Mesenchymal stem cell (in vitro differentiated cells and primary cell): Measurements from ENCODE around the gene MEAK7.

Source experiments
- DNase-seq: peaks from one replicate; pipeline ENCODE4 v3.0.0-alpha.2; 2013
- H2AFZ ChIP-seq: one replicate; pipeline ENCODE4 v1.6.1; 2013; ENCODE audit warnings: low read depth, mild to moderate bottlenecking, control low read depth, inconsistent platforms, low read length, moderate library complexity
- H2AK5ac ChIP-seq: 2 replicates; pipeline ENCODE4 v1.6.1; 2013; ENCODE audit warnings: low read length, moderate library complexity, mild to moderate bottlenecking, inconsistent platforms; ENCODE audit not compliant: severe bottlenecking
- H2BK120ac ChIP-seq: one replicate; pipeline ENCODE4 v1.6.1; 2013; ENCODE audit warnings: low read depth, mild to moderate bottlenecking, inconsistent platforms, low read length, moderate library complexity
- H2BK12ac ChIP-seq, 2 experiments: one replicate each; pipeline ENCODE4 v1.6.1; 2013; ENCODE audit warnings: inconsistent platforms in 2 of 2, low read length in 2 of 2, mild to moderate bottlenecking in 2 of 2, moderate library complexity in 2 of 2, control low read depth in 1 of 2
- H2BK15ac ChIP-seq: one replicate; pipeline ENCODE4 v1.6.1; 2013; ENCODE audit warnings: mild to moderate bottlenecking, low read depth, inconsistent platforms; ENCODE audit not compliant: poor library complexity, severe bottlenecking
- H2BK5ac ChIP-seq: 2 replicates; pipeline ENCODE4 v1.6.1; 2013; ENCODE audit warnings: low read depth, mild to moderate bottlenecking, low read length, control low read depth, inconsistent platforms; ENCODE audit not compliant: poor library complexity, severe bottlenecking
- H3K14ac ChIP-seq, 2 experiments: one replicate each; pipeline ENCODE4 v1.6.1; 2013; ENCODE audit warnings: inconsistent platforms in 2 of 2, low read length in 2 of 2, control low read depth in 1 of 2, mild to moderate bottlenecking in 1 of 2, moderate library complexity in 1 of 2
- H3K18ac ChIP-seq, 2 experiments: one replicate each; pipeline ENCODE4 v1.6.1; 2013; ENCODE audit warnings: inconsistent platforms in 2 of 2, low read length in 2 of 2, control low read depth in 1 of 2, low read depth in 1 of 2, mild to moderate bottlenecking in 1 of 2
- H3K23ac ChIP-seq, 2 experiments: one replicate each; pipeline ENCODE4 v1.6.1; 2013; ENCODE audit warnings: inconsistent platforms in 2 of 2, low read length in 2 of 2, mild to moderate bottlenecking in 2 of 2, moderate library complexity in 2 of 2, control low read depth in 1 of 2
- H3K27ac ChIP-seq: 2 replicates; pipeline ENCODE4 v1.5.1; 2013; ENCODE audit warnings: mild to moderate bottlenecking, moderate library complexity, low read length, control low read depth, inconsistent platforms; ENCODE audit not compliant: poor library complexity, severe bottlenecking
- H3K27me3 ChIP-seq, 2 experiments: 2 replicates each; pipeline versions ENCODE4 v1.6.1 to v1.7.0; 2013; ENCODE audit warnings: low read length in 2 of 2, mild to moderate bottlenecking in 2 of 2, moderate library complexity in 2 of 2, control low read depth in 1 of 2, inconsistent platforms in 1 of 2; ENCODE audit not compliant: control insufficient read depth in 1 of 2, insufficient read depth in 1 of 2
- H3K36me3 ChIP-seq, 2 experiments: 2 replicates each; pipeline versions ENCODE4 v1.6.1 to v1.7.0; 2013; ENCODE audit warnings: low read length in 2 of 2, control low read depth in 1 of 2, inconsistent platforms in 1 of 2, low read depth in 1 of 2, mild to moderate bottlenecking in 1 of 2; ENCODE audit not compliant: insufficient read depth in 2 of 2, control insufficient read depth in 1 of 2
- H3K4ac ChIP-seq, 2 experiments: one replicate each; pipeline ENCODE4 v1.6.1; 2013; ENCODE audit warnings: inconsistent platforms in 2 of 2, low read length in 2 of 2, mild to moderate bottlenecking in 2 of 2, moderate library complexity in 2 of 2, control low read depth in 1 of 2, low read depth in 1 of 2
- H3K4me1 ChIP-seq: 2 replicates; pipeline ENCODE4 v1.6.1; 2013; ENCODE audit warnings: low read depth, low read length, control low read depth; ENCODE audit not compliant: control insufficient read depth, insufficient read depth
- H3K4me2 ChIP-seq: 2 replicates; pipeline ENCODE4 v1.6.1; 2013; ENCODE audit warnings: low read length, mild to moderate bottlenecking, inconsistent platforms; ENCODE audit not compliant: poor library complexity, severe bottlenecking
- H3K4me3 ChIP-seq, 2 experiments: 2 replicates each; pipeline versions ENCODE4 v1.5.1 to v1.7.0; 2013; ENCODE audit warnings: low read length in 2 of 2, mild to moderate bottlenecking in 2 of 2, control low read depth in 1 of 2, low read depth in 1 of 2; ENCODE audit not compliant: insufficient read depth in 1 of 2
- H3K79me1 ChIP-seq: replicated peaks from 2 replicates; pipeline ENCODE4 v1.6.1; 2013; ENCODE audit warnings: mild to moderate bottlenecking, control low read depth, low read length, inconsistent platforms; ENCODE audit not compliant: poor library complexity, severe bottlenecking
- H3K9ac ChIP-seq: 2 replicates; pipeline ENCODE4 v1.7.0; 2013; ENCODE audit warnings: mild to moderate bottlenecking, low read length, moderate library complexity
- H3K9me3 ChIP-seq: 2 replicates; pipeline ENCODE4 v1.7.0; 2013; ENCODE audit warnings: mild to moderate bottlenecking, low read length; ENCODE audit not compliant: control insufficient read depth
- H4K8ac ChIP-seq: one replicate; pipeline ENCODE4 v1.6.1; 2013; ENCODE audit warnings: inconsistent platforms, mild to moderate bottlenecking, low read length, moderate library complexity
- H4K91ac ChIP-seq: one replicate; pipeline ENCODE4 v1.6.1; 2013; ENCODE audit warnings: mild to moderate bottlenecking, low read length, inconsistent platforms
- WGBS: methylation state at CpG from one replicate; pipeline ENCODE4 v1.1.7; 2013; ENCODE audit warnings: mixed read lengths; 5-methylcytosine and 5-hydroxymethylcytosine counted together

Gene MEAK7

GRCh38 chr16:84524346-84524920 is 20.0 kb upstream of the MEAK7 start:
- Histone ChIP-seq H4K91ac (no peak overlapping the region), H2BK12ac (peak overlapping the region in 1 of 2 experiments; percentile 81), H3K4me2 (no peak overlapping the region), H3K4ac (no peak overlapping the region), H2BK5ac (no peak overlapping the region), H3K23ac (no peak overlapping the region), H3K18ac (peak overlapping the region in 1 of 2 experiments; percentile 38), H2AK5ac (no peak overlapping the region), H2BK120ac (no peak overlapping the region), H3K79me1 (no peaks in the 10 kb centered on the region), H3K9ac (no peak overlapping the region), H3K4me1 (peaks cover 12% of the 10 kb centered on the region), H2AFZ (no peak overlapping the region), H3K9me3 (peaks cover under 1% of the 10 kb centered on the region), H3K4me3 (no peak overlapping the region), H3K14ac (no peak overlapping the region), H2BK15ac (no peak overlapping the region), H4K8ac (no peak overlapping the region), H3K27me3 (no peaks in the 10 kb centered on the region), H3K36me3 (no peaks in the 10 kb centered on the region), H3K27ac (no peak overlapping the region)
- WGBS, result 90% methylated on average over 14 of the region's 14 CpGs
- no peak for DNase-seq

- no peak overlapping the region for H3K23ac ChIP-seq
- no peak overlapping the region for H3K4ac ChIP-seq
- H3K36me3 ChIP-seq, result no peaks in the 10 kb centered on the region
- H2BK5ac ChIP-seq, result no peak overlapping the region
- H3K27me3 ChIP-seq, result no peaks in the 10 kb centered on the region
- H2BK15ac ChIP-seq, result no peak overlapping the region
- H3K27ac ChIP-seq, result no peak overlapping the region
- DNase-seq, result no peak
- H2BK12ac ChIP-seq, result no peak overlapping the region
- no peak overlapping the region for H3K18ac ChIP-seq
- no peak overlapping the region for H2AK5ac ChIP-seq
- H4K8ac ChIP-seq, result no peak overlapping the region
- H3K79me1 ChIP-seq, result no peaks in the 10 kb centered on the region
- H3K4me1 ChIP-seq, result peaks cover 15% of the 10 kb centered on the region
- H4K91ac ChIP-seq, result no peak overlapping the region
- peak overlapping the region in 1 of 2 experiments; percentile 62 for H3K14ac ChIP-seq
- no peak overlapping the region for H2BK120ac ChIP-seq
- no peak overlapping the region for H3K9ac ChIP-seq
- WGBS, result 91% methylated on average over 4 of the region's 4 CpGs
- no peaks in the 10 kb centered on the region for H3K9me3 ChIP-seq
- no peak overlapping the region for H3K4me3 ChIP-seq
- no peak overlapping the region for H2AFZ ChIP-seq
- H3K4me2 ChIP-seq, result no peak overlapping the region
Measured at GRCh38 chr16:84521497-84521770, 17.0 kb upstream of the MEAK7 start.

GRCh38 chr16:84520725-84521496 is 16.5 kb upstream of the MEAK7 start:
- no peak for DNase-seq
- H2BK120ac ChIP-seq, result no peak overlapping the region
- H3K79me1 ChIP-seq, result no peaks in the 10 kb centered on the region
- peak overlapping the region in 1 of 2 experiments; percentile 62 for H3K14ac ChIP-seq
- no peak overlapping the region for H2BK12ac ChIP-seq
- peaks cover 15% of the 10 kb centered on the region for H3K4me1 ChIP-seq
- no peak overlapping the region for H3K23ac ChIP-seq
- no peak overlapping the region for H2BK15ac ChIP-seq
- no peak overlapping the region for H2AK5ac ChIP-seq
- no peak overlapping the region for H3K4me2 ChIP-seq
- no peak overlapping the region for H3K27ac ChIP-seq
- no peak overlapping the region for H4K8ac ChIP-seq
- H3K36me3 ChIP-seq, result no peaks in the 10 kb centered on the region
- H3K9ac ChIP-seq, result no peak overlapping the region
- H4K91ac ChIP-seq, result no peak overlapping the region
- H2AFZ ChIP-seq, result peak overlapping the region; percentile 8
- no peaks in the 10 kb centered on the region for H3K27me3 ChIP-seq
- H3K18ac ChIP-seq, result no peak overlapping the region
- 86% methylated on average over 15 of the region's 17 CpGs for WGBS
- no peaks in the 10 kb centered on the region for H3K9me3 ChIP-seq
- H3K4me3 ChIP-seq, result no peak overlapping the region
- H2BK5ac ChIP-seq, result no peak overlapping the region
- no peak overlapping the region for H3K4ac ChIP-seq

DNA sequence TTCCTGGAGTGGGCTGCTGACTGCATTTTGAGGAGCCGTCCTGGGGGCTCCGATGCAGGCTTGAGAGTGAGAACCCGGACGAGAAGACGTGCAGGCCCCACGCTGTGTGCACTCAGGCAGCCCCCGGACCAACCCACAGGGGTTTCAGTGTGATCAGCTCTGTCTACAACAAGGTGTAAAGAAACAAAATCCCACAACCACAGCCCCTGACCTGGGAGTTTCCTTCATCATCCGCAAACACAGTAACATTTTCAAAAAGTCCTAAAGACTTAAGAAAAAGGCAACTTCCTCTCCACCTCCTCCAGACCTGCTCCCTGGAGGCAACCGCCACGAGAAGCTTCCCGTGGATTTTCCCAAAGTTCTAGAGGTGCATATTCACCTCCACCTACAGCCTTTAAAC is 15.4 kb upstream of the MEAK7 start:
- Histone ChIP-seq H3K18ac (no peak overlapping the region), H2BK120ac (no peak overlapping the region), H3K27ac (no peak overlapping the region), H3K79me1 (no peaks in the 10 kb centered on the region), H2AK5ac (no peak overlapping the region), H3K4ac (no peak overlapping the region), H2BK12ac (no peak overlapping the region), H2AFZ (no peak overlapping the region), H3K4me3 (no peak overlapping the region), H3K27me3 (no peaks in the 10 kb centered on the region), H3K23ac (no peak overlapping the region), H3K9me3 (no peaks in the 10 kb centered on the region), H2BK5ac (no peak overlapping the region), H2BK15ac (no peak overlapping the region), H3K36me3 (no peaks in the 10 kb centered on the region), H3K14ac (no peak overlapping the region), H3K9ac (no peak overlapping the region), H4K8ac (no peak overlapping the region), H4K91ac (no peak overlapping the region), H3K4me1 (peaks cover 17% of the 10 kb centered on the region), H3K4me2 (no peak overlapping the region)
- DNase-seq, result no peak
- WGBS, result 76% methylated on average over 11 of the region's 11 CpGs
